SK-MEL-5 (cell line): ENCODE measurements around the gene PDE3B. TPM values are rescaled to one million over a fixed set of nuclear protein-coding genes. Genes with fewer than 3 reads are reported as not detected.
A peak's percentile ranks its signal among the peaks of the same experiment; 100 is the strongest.
"Not testable (repeated sequence)": the region's sequence is repeated elsewhere in the genome, so short reads cannot be mapped to it uniquely, and the experiment has no call there.

Experiments used
- DNase-seq: peaks from one replicate; pipeline ENCODE4 v3.0.0-alpha.2; 2016; ENCODE audit warnings: low read depth, low spot score
- in situ Hi-C: cut with HindIII; loops from 2 replicates; pipeline ENCODE4 v1.10.0; 2016; ENCODE audit warnings: low sequenced_read_pairs, high pct_unique_total_duplicates, low pct_unique_long_range_greater_than_20kb
- total RNA-seq: library from RNA; depleted of rRNA; stranded (reverse); fragments of >200 nt; shearing (Covaris generic); gene quantifications from 2 replicates; pipeline ENCODE4 v1.2.3, GENCODE V29; 2014

PDE3B gene
- total RNA-seq, 1 experiment from 2014 or later = 11.9 TPM

GRCh38 chr11:14705067-14705466, 61.5 kb downstream of the PDE3B start:
- no peak for DNase-seq

GRCh38 chr11:14713496-14714244, 70.1 kb downstream of the PDE3B start:
- in situ Hi-C loops = no loop called here
- DNase-seq = no peak

More at GRCh38 chr11:14705067-14705466, 61.5 kb downstream of the PDE3B start:
- in situ Hi-C loops = no loop called here

DNA sequence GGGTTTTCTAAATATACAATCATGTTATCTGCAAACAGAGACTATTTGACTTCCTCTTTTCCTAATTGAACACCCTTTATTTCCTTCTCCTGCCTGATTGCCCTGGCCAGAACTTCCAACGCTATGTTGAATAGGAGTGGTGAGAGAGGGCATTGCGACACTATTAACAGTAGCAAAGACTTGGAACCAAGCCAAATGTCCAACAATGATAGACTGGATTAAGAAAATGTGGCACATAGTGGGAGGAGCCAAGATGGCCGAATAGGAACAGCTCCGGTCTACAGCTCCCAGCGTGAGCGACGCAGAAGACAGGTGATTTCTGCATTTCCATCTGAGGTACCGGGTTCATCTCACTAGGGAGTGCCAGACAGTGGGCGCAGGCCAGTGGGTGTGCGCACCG, 72.1 kb downstream of the PDE3B start:
- DNase-seq, in situ Hi-C loops: not testable (repeated sequence)

DNA sequence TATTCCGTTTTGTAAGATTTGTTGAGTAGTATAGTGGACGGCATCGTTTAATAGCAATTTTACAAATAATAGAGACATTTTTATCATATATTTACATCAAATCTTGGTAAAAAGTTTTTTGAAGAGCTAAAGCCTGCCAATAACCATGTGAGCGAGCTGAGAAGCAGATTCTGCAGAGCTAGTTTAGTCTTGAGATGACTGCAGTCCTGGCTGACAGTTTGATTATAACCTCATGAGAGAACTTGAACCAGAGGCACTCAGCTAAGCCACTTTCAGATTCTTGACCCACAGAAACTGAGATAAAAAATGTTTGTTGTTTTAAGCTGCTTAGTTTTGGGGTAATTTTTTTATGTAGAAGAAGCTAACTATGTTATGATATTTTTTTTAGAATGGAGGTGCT, 78.9 kb downstream of the PDE3B start:
- no peak for DNase-seq
- in situ Hi-C loops = no loop called here

- in situ Hi-C loops = no loop called here
- no peak for DNase-seq
Observed at GRCh38 chr11:14725150-14725549, 81.5 kb downstream of the PDE3B start.

DNA sequence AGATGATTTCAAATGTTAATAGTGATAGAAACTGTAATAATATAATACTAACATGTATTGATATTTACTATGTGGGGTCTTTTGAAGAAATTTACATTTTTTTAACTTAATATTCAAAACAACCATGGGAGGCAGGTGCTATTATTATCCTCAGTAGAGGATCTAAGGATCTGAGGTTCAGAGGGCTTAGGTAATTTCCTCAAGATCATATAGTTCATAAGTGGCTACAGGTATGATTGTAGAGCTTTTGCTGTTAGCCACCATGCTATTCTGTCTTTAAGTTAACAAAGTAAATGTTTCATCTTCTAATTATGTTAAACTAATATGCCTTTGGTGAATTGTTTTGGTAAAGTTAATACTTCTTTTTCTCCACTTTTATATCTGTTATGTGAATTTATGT, 83.6 kb downstream of the PDE3B start:
- in situ Hi-C loops = no loop called here
- DNase-seq = no peak

GRCh38 chr11:14727746-14728145, 84.1 kb downstream of the PDE3B start:
- no peak for DNase-seq
- in situ Hi-C loops = no loop called here

GRCh38 chr11:14740539-14740938, 96.9 kb downstream of the PDE3B start:
- DNase-seq = peak; percentile 11
- in situ Hi-C loops = not testable (repeated sequence)

DNA sequence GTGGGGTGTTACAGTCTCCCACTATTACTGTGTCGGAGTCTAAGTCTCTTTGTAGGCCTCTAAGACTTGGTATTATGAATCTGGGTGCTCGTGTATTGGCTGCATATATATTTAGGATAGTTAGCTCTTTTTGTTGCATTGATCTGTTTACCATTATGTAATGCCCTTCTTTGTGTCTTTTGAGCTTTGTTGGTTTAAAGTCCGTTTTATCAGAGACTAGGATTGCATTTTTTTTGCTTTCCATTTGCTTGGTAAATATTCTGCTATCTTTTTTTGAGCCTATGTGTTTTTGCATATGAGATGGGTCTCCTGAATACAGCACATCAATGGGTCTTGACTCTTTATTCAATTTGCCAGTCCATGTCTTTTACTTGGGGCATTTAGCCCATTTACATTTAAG, 97.6 kb downstream of the PDE3B start:
- DNase-seq = no peak
- in situ Hi-C loops = no loop called here

- in situ Hi-C loops = no loop called here
- no peak for DNase-seq
Observed at GRCh38 chr11:14742849-14743559, 99.4 kb downstream of the PDE3B start.

- DNase-seq, in situ Hi-C loops: not testable (repeated sequence)
Observed at GRCh38 chr11:14743667-14744066, 100.1 kb downstream of the PDE3B start.

GRCh38 chr11:14746857-14747395, 103.3 kb downstream of the PDE3B start:
- DNase-seq = no peak
- in situ Hi-C loops = no loop called here

GRCh38 chr11:14748090-14748489, 104.5 kb downstream of the PDE3B start:
- no peak for DNase-seq
- in situ Hi-C loops = no loop called here

- no peak for DNase-seq
- in situ Hi-C loops = no loop called here
Observed at GRCh38 chr11:14750911-14751310, 107.3 kb downstream of the PDE3B start.

GRCh38 chr11:14751975-14752407, 108.4 kb downstream of the PDE3B start:
- in situ Hi-C loops = no loop called here

GRCh38 chr11:14755140-14755539, 111.5 kb downstream of the PDE3B start:
- in situ Hi-C loops = no loop called here
- no peak for DNase-seq

More at GRCh38 chr11:14751975-14752407, 108.4 kb downstream of the PDE3B start:
- DNase-seq = no peak

DNA sequence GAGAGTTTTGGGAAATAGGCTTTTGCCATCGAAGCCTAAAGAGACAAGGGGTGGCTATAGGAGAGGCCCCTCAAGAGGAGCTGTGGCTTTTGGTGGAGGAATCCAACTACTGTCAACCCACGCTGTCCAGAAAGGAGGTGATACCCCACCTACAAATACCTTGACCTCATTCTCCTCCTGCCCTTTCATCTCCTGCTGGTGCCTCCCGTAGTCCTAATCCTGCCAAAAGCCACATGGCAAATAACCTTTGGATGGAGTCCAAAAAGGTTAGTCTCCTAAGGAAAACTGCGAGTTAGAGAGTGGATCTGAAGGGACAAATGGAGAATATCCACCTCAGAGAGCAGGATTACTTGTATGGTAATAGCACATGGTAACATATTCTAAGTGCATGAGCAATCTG, 112.7 kb downstream of the PDE3B start:
- in situ Hi-C loops = no loop called here
- DNase-seq = no peak

- DNase-seq = not testable (repeated sequence)
Observed at GRCh38 chr11:14759300-14760012, 115.9 kb downstream of the PDE3B start.

More at GRCh38 chr11:14759300-14760012, 115.9 kb downstream of the PDE3B start:
- in situ Hi-C loops = not testable (repeated sequence)
